Stimulated activated CD4-positive, alpha-beta T cell treated with anti-CD3 and anti-CD28 coated beads, Interleukin-2, amount 100 ng/mL, for 4 hours (primary cell): ENCODE results near the gene DPF3.

ENCODE experiments used
- DNase-seq: peaks from one replicate; pipeline ENCODE4 v3.0.0-alpha.2; 2020; ENCODE audit warnings: low read depth

DPF3 gene

GRCh38 chr14:72616811-72617210 is 277.1 kb downstream of the DPF3 start:
- DNase-seq = no peak

- DNase-seq = no peak
These were observed 277.6 kb downstream of the DPF3 start for GRCh38 chr14:72616294-72616693.

GRCh38 chr14:72615451-72616121 is 278.3 kb downstream of the DPF3 start:
- DNase-seq = no peak

- no peak for DNase-seq
These were observed 278.9 kb downstream of the DPF3 start for GRCh38 chr14:72614891-72615415.

GRCh38 chr14:72614365-72614764 is 279.5 kb downstream of the DPF3 start:
- no peak for DNase-seq

- DNase-seq = no peak
These were observed 280.0 kb downstream of the DPF3 start for GRCh38 chr14:72613975-72614319.

- DNase-seq = no peak
These were observed 280.5 kb downstream of the DPF3 start for GRCh38 chr14:72613231-72613974.

GRCh38 chr14:72612041-72612440 is 281.9 kb downstream of the DPF3 start:
- no peak for DNase-seq

- no peak for DNase-seq
These were observed 282.4 kb downstream of the DPF3 start for GRCh38 chr14:72611506-72611905.

- DNase-seq = no peak
These were observed 283.1 kb downstream of the DPF3 start for GRCh38 chr14:72610831-72611200.

- DNase-seq = no peak
These were observed 283.6 kb downstream of the DPF3 start for GRCh38 chr14:72610096-72610830.

- DNase-seq = no peak
These were observed 284.5 kb downstream of the DPF3 start for GRCh38 chr14:72609205-72609916.

GRCh38 chr14:72608391-72609204 is 285.3 kb downstream of the DPF3 start:
- no peak for DNase-seq

GRCh38 chr14:72607386-72608130 is 286.3 kb downstream of the DPF3 start:
- no peak for DNase-seq

- DNase-seq = no peak
These were observed 287.0 kb downstream of the DPF3 start for GRCh38 chr14:72606879-72607278.

GRCh38 chr14:72605921-72606220 is 288.0 kb downstream of the DPF3 start:
- DNase-seq = no peak

GRCh38 chr14:72605096-72605920 is 288.6 kb downstream of the DPF3 start:
- no peak for DNase-seq

- DNase-seq = no peak
These were observed 289.8 kb downstream of the DPF3 start for GRCh38 chr14:72604133-72604532.

- no peak for DNase-seq
These were observed 290.3 kb downstream of the DPF3 start for GRCh38 chr14:72603639-72604038.
